ENCODE measurements around the gene KIF6.

DNA sequence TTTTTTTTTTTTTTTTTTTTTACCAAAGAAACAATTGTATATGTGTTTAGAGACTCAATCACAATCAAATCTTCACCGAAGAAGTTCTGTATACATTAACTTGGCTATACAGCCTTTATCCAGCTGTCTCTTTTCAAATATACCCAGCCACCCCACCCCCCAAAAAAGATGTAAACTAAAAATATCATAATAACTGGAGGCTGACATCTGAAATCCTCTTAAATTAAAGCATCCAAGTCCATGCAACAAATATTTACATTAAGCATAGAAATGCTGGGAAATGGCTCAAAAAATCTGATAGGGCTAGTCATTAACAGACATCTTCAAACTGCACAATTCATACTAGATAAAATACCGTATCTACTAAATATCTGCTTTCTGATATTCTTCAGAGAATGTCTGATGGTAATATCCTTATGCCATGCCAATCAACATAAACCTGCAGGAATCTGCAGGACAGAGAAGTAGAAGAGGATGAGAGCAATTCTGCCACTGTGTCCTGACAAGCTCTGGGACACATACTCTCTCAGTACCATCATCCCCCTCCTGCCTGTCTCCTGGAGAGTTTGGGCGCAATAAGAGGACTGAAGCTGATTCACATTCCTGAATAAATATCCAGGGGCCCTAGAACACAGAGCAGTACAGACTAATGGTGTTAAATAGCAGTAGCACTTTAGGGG lies 152.4 kb downstream of the KIF6 start:
- TF ChIP-seq POLR2AphosphoS5 (IDR thresholded peaks at IDR 0.05; ENCODE audit: low read depth, low read length) (no peak), KDM5A (IDR thresholded peaks at IDR 0.05; ENCODE audit: low read length) (no peak), CEBPB (IDR thresholded peaks at IDR 0.05; ENCODE audit: low read depth, low read length) (no peak), POLR2A (IDR thresholded peaks at IDR 0.05; ENCODE audit: control extremely low read depth in 1 of 2, low read depth in 2 of 2, low read length in 2 of 2) (no peak)
- TF ChIP-seq, protein P1, sequence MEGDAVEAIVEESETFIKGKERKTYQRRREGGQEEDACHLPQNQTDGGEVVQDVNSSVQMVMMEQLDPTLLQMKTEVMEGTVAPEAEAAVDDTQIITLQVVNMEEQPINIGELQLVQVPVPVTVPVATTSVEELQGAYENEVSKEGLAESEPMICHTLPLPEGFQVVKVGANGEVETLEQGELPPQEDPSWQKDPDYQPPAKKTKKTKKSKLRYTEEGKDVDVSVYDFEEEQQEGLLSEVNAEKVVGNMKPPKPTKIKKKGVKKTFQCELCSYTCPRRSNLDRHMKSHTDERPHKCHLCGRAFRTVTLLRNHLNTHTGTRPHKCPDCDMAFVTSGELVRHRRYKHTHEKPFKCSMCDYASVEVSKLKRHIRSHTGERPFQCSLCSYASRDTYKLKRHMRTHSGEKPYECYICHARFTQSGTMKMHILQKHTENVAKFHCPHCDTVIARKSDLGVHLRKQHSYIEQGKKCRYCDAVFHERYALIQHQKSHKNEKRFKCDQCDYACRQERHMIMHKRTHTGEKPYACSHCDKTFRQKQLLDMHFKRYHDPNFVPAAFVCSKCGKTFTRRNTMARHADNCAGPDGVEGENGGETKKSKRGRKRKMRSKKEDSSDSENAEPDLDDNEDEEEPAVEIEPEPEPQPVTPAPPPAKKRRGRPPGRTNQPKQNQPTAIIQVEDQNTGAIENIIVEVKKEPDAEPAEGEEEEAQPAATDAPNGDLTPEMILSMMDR (IDR thresholded peaks at IDR 0.05; ENCODE audit: control extremely low read depth in 1 of 3, insufficient read depth in 1 of 3, low read depth in 1 of 3, low read length in 3 of 3): no peak

All from H1 (cell line).